ENCODE data around the gene NUP54.

NUP54 gene

DNA sequence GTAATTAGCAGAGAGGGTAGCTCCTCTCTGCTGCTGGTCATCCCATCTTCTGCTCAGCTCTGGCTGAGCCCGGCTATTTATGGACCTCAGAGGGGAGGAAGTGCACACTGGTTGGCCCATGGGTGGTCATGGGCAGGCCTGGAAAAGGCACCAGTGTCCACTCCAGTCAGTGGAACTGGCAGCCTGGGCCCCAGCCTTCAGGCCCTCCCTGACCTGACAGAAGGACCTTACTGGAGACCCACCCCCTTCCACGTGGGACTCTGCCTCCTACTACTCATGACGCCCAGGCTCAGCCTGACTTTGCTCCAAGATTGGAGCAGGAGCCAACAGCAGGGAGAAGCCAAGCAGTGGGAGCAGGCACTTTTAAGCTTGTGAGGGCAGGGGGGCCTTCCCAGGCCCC, 81.7 kb downstream of the NUP54 start:
- no peak for DNase-seq

All from NCI-H2227 treated with DMSO at 0.1 percent for 48 hours (cell line).